CD4-positive, alpha-beta T cell treated with Interleukin-21 for 1 hour (primary cell): ENCODE data around the gene PAXX.

Experiments used
- DNase-seq: peaks from one replicate; pipeline ENCODE4 v3.0.0-alpha.2; 2020

The PAXX gene

DNA sequence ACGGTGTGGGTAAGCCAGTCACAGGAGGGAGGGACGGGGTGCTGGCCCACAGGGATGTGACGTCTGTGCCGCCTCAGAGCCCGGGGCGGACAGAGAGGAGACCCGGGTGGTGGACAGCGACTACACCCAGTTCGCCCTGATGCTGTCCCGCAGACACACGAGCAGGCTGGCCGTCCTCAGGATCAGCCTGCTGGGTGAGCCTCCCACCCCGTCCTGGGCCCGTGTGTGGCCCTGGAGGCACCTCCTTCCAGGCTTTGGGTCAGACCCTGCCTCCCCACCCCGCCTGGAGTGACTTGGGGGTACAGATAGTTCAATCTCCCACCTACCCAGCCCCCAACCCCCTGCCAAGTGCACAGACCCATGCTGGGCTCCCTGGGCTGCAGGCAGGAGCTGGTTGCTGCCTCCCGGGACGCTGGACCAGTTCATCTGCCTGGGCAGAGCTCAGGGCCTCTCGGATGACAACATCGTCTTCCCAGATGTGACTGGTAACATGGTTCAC lies 38.4 kb upstream of the PAXX start:
- no peak for DNase-seq

DNA sequence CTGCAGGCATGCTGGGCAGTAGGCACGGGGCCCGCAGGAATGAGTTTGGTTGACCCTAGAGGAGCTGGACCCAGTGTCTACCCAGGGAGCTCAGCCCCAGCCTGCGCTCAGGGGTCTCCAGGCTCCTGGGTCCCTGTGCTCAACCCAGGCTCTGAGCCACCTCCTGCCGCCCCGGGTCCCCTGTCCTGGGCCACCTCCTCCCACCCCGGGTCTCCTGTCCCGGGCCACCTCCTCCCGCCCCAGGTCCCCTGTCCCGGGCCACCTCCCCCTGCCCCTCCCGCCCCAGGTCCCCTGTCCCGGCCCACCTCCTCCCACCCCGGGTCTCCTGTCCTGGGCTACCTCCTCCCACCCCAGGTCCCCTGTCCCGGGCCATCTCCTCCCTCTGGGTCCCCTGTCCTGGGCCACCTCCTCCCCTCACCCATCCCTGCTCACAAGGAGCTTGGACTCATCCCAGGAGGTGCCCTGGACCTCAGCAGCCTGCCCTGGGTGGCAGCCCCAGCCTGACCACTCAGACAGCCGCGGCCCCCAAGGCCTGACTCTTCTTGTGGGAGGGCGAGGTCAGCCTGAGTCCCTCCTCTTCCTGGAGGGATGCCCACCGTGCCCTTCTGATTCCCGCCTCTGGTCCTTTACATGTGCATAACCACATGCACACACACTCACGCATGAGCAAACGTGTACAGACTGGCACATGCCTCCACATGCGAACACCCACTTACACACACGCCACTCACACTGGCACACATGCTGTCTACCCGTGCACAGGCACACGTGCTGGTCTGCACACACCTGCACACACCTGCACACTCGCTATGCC lies 37.7 kb upstream of the PAXX start:
- no peak for DNase-seq

DNA sequence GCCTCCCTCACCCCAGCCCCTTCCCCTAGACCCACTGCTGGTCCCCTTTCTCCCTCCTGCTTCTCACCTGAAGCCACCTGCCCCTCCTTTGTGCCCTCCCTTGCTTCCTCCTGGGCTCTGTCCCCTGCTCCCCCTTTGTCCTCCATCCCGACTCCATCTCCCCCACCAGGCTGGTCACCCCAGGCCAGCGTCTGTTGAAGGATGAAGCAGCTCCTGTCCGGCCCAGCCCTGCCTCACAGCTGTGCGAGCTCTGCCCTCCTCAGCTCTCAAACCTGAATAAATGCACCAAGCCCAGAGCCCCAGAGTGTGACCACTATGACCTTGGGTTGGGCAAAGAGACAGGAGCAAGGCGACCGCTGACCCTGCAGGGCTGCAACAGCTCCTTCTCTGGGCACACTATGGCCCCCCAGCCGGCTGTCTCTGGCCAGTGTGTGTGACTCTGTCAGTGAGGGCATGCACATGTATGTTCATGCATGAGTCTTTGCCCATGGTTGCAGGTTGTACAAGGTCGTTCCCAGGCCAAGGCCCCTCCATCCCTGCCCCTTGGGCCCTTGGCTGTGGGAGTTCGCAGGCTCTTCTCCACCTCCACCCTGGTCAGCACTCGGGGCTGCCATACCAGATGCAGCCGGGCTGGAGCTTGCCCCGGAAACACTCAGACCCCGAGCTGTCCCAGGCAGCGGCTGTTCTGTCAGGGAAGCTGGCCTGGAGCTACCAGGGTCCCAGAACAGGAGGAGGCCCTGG lies 36.9 kb upstream of the PAXX start:
- no peak for DNase-seq

- DNase-seq = no peak
These were observed 36.3 kb upstream of the PAXX start for GRCh38 chr9:136955943-136956335.

- no peak for DNase-seq
These were observed 35.6 kb upstream of the PAXX start for GRCh38 chr9:136956604-136957003.

GRCh38 chr9:136957461-136957860 lies 34.8 kb upstream of the PAXX start:
- no peak for DNase-seq

- no peak for DNase-seq
These were observed 34.3 kb upstream of the PAXX start for GRCh38 chr9:136957901-136958300.

DNA sequence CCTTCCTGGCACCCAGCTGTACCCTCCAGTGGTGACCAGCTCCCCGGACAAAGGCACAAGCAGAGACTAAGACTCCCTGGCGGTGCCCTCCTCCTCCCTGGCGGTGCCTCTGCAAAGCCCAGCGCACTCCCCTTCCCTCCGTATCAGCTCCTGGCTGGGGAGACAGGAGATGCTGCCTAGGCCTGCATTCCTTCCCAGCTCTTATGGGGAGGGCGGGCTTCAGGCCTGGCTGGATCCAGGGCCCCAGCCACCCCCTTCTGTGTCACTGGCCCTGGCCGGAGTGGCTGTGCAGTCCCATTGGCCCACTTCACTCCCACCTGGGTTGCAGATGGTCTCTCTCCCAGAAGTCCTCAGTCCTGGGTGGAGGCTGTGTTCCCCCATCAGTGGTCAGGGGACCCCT lies 33.7 kb upstream of the PAXX start:
- no peak for DNase-seq

GRCh38 chr9:136958898-136959850 lies 33.0 kb upstream of the PAXX start:
- no peak for DNase-seq

GRCh38 chr9:136960212-136960937 lies 31.8 kb upstream of the PAXX start:
- peak; percentile 58 for DNase-seq

GRCh38 chr9:136960938-136961275 lies 31.3 kb upstream of the PAXX start:
- no peak for DNase-seq

GRCh38 chr9:136961279-136962065 lies 30.8 kb upstream of the PAXX start:
- DNase-seq = no peak

DNA sequence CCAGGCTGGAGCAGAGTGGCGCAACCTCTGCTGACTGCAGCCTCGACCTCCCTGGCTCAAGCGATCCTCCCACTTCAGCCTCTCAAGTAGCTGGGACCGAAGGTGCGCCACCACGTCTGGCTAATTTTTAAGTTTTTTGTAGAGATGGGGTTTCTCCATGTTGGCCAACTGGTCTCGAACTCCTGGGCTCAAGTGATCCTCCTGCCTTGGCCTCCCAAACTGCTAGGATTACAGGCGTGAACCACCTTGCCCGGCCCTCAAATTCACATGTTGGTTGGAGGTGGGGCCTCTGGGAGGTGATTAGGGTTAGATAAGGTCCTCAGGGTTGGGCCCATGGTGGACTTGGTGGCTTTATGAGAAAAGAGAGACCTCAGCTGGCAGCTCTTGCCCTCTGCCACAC lies 30.1 kb upstream of the PAXX start:
- DNase-seq = no peak

- DNase-seq = no peak
These were observed 29.4 kb upstream of the PAXX start for GRCh38 chr9:136962701-136963248.

DNA sequence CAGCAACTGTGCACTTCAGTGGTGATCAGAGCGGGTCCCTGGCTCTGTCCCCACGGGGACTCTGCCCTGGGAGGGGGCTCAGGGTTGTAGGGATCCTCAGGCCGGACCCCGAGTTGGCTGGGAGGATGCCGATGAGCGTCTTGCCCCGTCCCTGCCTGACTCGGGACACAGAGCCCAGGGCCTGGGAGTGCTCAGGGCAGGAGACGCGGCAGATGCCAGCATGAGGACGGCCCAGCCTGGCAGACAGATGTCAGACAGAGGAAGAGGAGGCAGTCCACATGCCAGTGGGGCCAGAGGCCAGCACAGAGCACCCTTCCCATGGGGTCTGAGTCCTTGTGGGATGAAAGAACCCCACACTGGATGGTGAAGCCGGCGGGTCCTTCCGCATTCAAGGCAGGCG lies 28.9 kb upstream of the PAXX start:
- DNase-seq = no peak

- no peak for DNase-seq
These were observed 28.5 kb upstream of the PAXX start for GRCh38 chr9:136963751-136964150.

GRCh38 chr9:136964171-136964689 lies 28.0 kb upstream of the PAXX start:
- no peak for DNase-seq

- DNase-seq = no peak
These were observed 27.3 kb upstream of the PAXX start for GRCh38 chr9:136964833-136965422.

DNA sequence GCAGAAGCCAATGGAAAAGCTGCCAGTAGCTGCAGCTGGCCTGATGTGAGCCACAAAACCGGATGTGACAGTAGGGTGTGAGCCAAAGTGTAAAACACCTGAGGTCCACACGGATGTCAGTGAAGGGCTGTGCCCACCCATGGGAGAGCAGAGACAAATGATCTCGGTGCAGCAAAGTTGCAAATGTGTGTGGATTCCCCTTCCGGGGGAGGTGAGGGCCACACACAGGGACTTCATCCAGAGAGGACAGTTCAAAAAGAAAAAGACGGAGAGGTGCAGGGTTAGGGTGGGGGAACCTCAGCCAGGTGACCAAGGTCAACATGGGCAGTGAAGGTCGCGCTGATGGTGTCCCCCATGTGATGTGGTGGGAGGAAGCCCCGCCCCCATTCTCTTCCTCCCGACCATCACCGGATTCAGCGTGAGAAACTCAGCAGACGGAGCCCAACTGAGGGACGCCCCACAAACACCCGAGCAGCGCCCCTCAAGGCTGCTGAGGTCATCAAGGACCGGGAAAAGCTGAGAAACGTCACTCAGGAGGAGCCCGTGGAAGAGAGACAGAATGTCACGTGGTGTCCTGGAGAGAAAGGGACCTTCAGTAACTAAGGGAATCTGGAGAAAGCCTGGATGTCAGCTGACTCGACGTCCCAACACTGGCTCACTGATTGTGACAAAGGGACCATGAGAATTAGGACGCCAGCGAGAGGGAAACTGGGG lies 26.3 kb upstream of the PAXX start:
- peak; percentile 77 for DNase-seq
